ENCODE data around the gene NMS. TPM values are rescaled to one million over a fixed set of nuclear protein-coding genes. Genes with fewer than 3 reads are reported as not detected.
A peak's percentile ranks its signal among the peaks of the same experiment; 100 is the strongest.

The NMS gene
- total RNA-seq, 1 donor from 2014 or later: not detected

- Histone ChIP-seq H3K4me1 (ENCODE audit: insufficient read depth, low read length) (no peaks in the 10 kb centered on the region), H3K27ac (ENCODE audit: low read depth, low read length) (no peak overlapping the region), H3K79me2 (ENCODE audit: insufficient read depth, low read length) (no peaks in the 10 kb centered on the region), H3K4me3 (ENCODE audit: insufficient read depth, low read depth, low read length) (no peak overlapping the region), H2AFZ (ENCODE audit: low read depth, low read length) (no peak overlapping the region), H3K27me3 (ENCODE audit: insufficient read depth, low read length) (no peaks in the 10 kb centered on the region), H3K36me3 (ENCODE audit: insufficient read depth, low read length) (no peaks in the 10 kb centered on the region), H3K9ac (ENCODE audit: low read length) (no peak overlapping the region), H3K9me3 (ENCODE audit: insufficient read depth, low read depth, low read length) (no peaks in the 10 kb centered on the region), H4K20me1 (ENCODE audit: insufficient read depth, low read length) (no peaks in the 10 kb centered on the region), H3K4me2 (ENCODE audit: low read length) (no peak overlapping the region)
- Mint-ChIP-seq H3K27ac (ENCODE audit: unreplicated experiment) (no peak overlapping the region), H3K9me3 (ENCODE audit: unreplicated experiment) (peaks cover 2% of the 10 kb centered on the region), H3K36me3 (ENCODE audit: low read depth, unreplicated experiment) (no peaks in the 10 kb centered on the region), H3K27me3 (ENCODE audit: low read depth, unreplicated experiment) (peaks cover 9% of the 10 kb centered on the region), H3K4me1 (ENCODE audit: low read depth, unreplicated experiment) (no peaks in the 10 kb centered on the region), H3K4me3 (ENCODE audit: unreplicated experiment) (no peak overlapping the region)
- FAIRE-seq: no peak
- TF ChIP-seq CTCF (IDR thresholded peaks at IDR 0.05; ENCODE audit: insufficient read depth, low read depth, low read length): peak; percentile 25
- no peak for TF ChIP-seq EZH2 (IDR thresholded peaks at IDR 0.05; ENCODE audit: insufficient read depth, low read length)
- peak; percentile 12 for DNase-seq (ENCODE audit: low read depth)
Measured at GRCh38 chr2:100427627-100428258, 42.5 kb upstream of the NMS start.

GRCh38 chr2:100429726-100430125 is 40.6 kb upstream of the NMS start:
- FAIRE-seq (no peak), DNase-seq (ENCODE audit: low read depth) (no peak)
- no peaks in the 10 kb centered on the region for H3K36me3 ChIP-seq (ENCODE audit: insufficient read depth, low read length)
- TF ChIP-seq EZH2 (IDR thresholded peaks at IDR 0.05; ENCODE audit: insufficient read depth, low read length) (no peak), CTCF (IDR thresholded peaks at IDR 0.05; ENCODE audit: insufficient read depth, low read depth, low read length) (no peak)
- H3K9ac ChIP-seq (ENCODE audit: low read length): no peak overlapping the region
- Mint-ChIP-seq H3K27me3 (ENCODE audit: low read depth, unreplicated experiment) (peaks cover 9% of the 10 kb centered on the region), H3K27ac (ENCODE audit: unreplicated experiment) (no peak overlapping the region), H3K9me3 (ENCODE audit: unreplicated experiment) (peaks cover 2% of the 10 kb centered on the region), H3K36me3 (ENCODE audit: low read depth, unreplicated experiment) (no peaks in the 10 kb centered on the region), H3K4me3 (ENCODE audit: unreplicated experiment) (no peak overlapping the region), H3K4me1 (ENCODE audit: low read depth, unreplicated experiment) (no peaks in the 10 kb centered on the region)
- no peaks in the 10 kb centered on the region for H3K27me3 ChIP-seq (ENCODE audit: insufficient read depth, low read length)
- H3K79me2 ChIP-seq (ENCODE audit: insufficient read depth, low read length): no peaks in the 10 kb centered on the region
- no peak overlapping the region for H3K4me2 ChIP-seq (ENCODE audit: low read length)
- no peaks in the 10 kb centered on the region for H4K20me1 ChIP-seq (ENCODE audit: insufficient read depth, low read length)
- no peaks in the 10 kb centered on the region for H3K4me1 ChIP-seq (ENCODE audit: insufficient read depth, low read length)
- no peak overlapping the region for H2AFZ ChIP-seq (ENCODE audit: low read depth, low read length)
- H3K4me3 ChIP-seq (ENCODE audit: insufficient read depth, low read depth, low read length): no peak overlapping the region
- no peaks in the 10 kb centered on the region for H3K9me3 ChIP-seq (ENCODE audit: insufficient read depth, low read depth, low read length)
- H3K27ac ChIP-seq (ENCODE audit: low read depth, low read length): no peak overlapping the region

GRCh38 chr2:100437751-100438150 is 32.5 kb upstream of the NMS start:
- FAIRE-seq: no peak
- H3K36me3 Mint-ChIP-seq (ENCODE audit: low read depth, unreplicated experiment): no peaks in the 10 kb centered on the region

More at GRCh38 chr2:100437751-100438150, 32.5 kb upstream of the NMS start:
- TF ChIP-seq EZH2 (IDR thresholded peaks at IDR 0.05; ENCODE audit: insufficient read depth, low read length): no peak
- no peak overlapping the region for H3K27ac ChIP-seq (ENCODE audit: low read depth, low read length)
- H3K4me3 ChIP-seq (ENCODE audit: insufficient read depth, low read depth, low read length): no peak overlapping the region
- DNase-seq (ENCODE audit: low read depth): no peak
- no peaks in the 10 kb centered on the region for H3K4me1 Mint-ChIP-seq (ENCODE audit: low read depth, unreplicated experiment)
- H3K36me3 ChIP-seq (ENCODE audit: insufficient read depth, low read length): no peaks in the 10 kb centered on the region
- no peak overlapping the region for H3K27ac Mint-ChIP-seq (ENCODE audit: unreplicated experiment)
- no peaks in the 10 kb centered on the region for H3K27me3 ChIP-seq (ENCODE audit: insufficient read depth, low read length)
- H3K79me2 ChIP-seq (ENCODE audit: insufficient read depth, low read length): no peaks in the 10 kb centered on the region
- H3K27me3 Mint-ChIP-seq (ENCODE audit: low read depth, unreplicated experiment): peaks cover 2% of the 10 kb centered on the region
- no peaks in the 10 kb centered on the region for H3K9me3 Mint-ChIP-seq (ENCODE audit: unreplicated experiment)
- no peaks in the 10 kb centered on the region for H3K9me3 ChIP-seq (ENCODE audit: insufficient read depth, low read depth, low read length)
- H3K9ac ChIP-seq (ENCODE audit: low read length): no peak overlapping the region
- H3K4me1 ChIP-seq (ENCODE audit: insufficient read depth, low read length): no peaks in the 10 kb centered on the region
- no peak overlapping the region for H3K4me2 ChIP-seq (ENCODE audit: low read length)
- H2AFZ ChIP-seq (ENCODE audit: low read depth, low read length): no peak overlapping the region
- no peak overlapping the region for H3K4me3 Mint-ChIP-seq (ENCODE audit: unreplicated experiment)
- H4K20me1 ChIP-seq (ENCODE audit: insufficient read depth, low read length): no peaks in the 10 kb centered on the region
